ELF-1 (cell line): ENCODE data around the gene RNF207.

Experiments used
- DNase-seq: peaks from one replicate; pipeline ENCODE4 v3.0.0-alpha.2; 2016; ENCODE audit warnings: low read depth, low spot score

The RNF207 gene

GRCh38 chr1:6205849-6206519 is at the start of gene RNF207:
Gene RNF207 (plus strand): TSS chr1:6206119. CDS start chr1:6206536, 417 bp downstream.
- DNase-seq: peak; percentile 89

GRCh38 chr1:6157132-6157527 is 48.8 kb upstream of the RNF207 start:
- DNase-seq: peak; percentile 25

GRCh38 chr1:6157528-6158174 is 48.3 kb upstream of the RNF207 start:
- DNase-seq: peak; percentile 70

- DNase-seq: no peak
Observed at GRCh38 chr1:6158181-6158580, 47.7 kb upstream of the RNF207 start.

GRCh38 chr1:6162341-6162740 is 43.6 kb upstream of the RNF207 start:
- no peak for DNase-seq

GRCh38 chr1:6162773-6163172 is 43.1 kb upstream of the RNF207 start:
- DNase-seq: peak; percentile 41

GRCh38 chr1:6163191-6163972 is 42.5 kb upstream of the RNF207 start:
- no peak for DNase-seq

GRCh38 chr1:6163973-6164617 is 41.8 kb upstream of the RNF207 start:
- no peak for DNase-seq

GRCh38 chr1:6165027-6165426 is 40.9 kb upstream of the RNF207 start:
- no peak for DNase-seq

- DNase-seq: no peak
Observed at GRCh38 chr1:6165441-6165985, 40.4 kb upstream of the RNF207 start.

- no peak for DNase-seq
Observed at GRCh38 chr1:6166221-6166620, 39.7 kb upstream of the RNF207 start.

- DNase-seq: no peak
Observed at GRCh38 chr1:6166655-6167390, 39.1 kb upstream of the RNF207 start.

- no peak for DNase-seq
Observed at GRCh38 chr1:6167391-6168303, 38.3 kb upstream of the RNF207 start.

GRCh38 chr1:6168947-6169586 is 36.9 kb upstream of the RNF207 start:
- no peak for DNase-seq

- DNase-seq: no peak
Observed at GRCh38 chr1:6170116-6170741, 35.7 kb upstream of the RNF207 start.

- DNase-seq: no peak
Observed at GRCh38 chr1:6170742-6171201, 35.1 kb upstream of the RNF207 start.

GRCh38 chr1:6171548-6172124 is 34.3 kb upstream of the RNF207 start:
- DNase-seq: peak; percentile 57

- DNase-seq: no peak
Observed at GRCh38 chr1:6172549-6172948, 33.4 kb upstream of the RNF207 start.
